Measurements from ENCODE around the gene CLK1. TPM values are rescaled to one million over a fixed set of nuclear protein-coding genes. Genes with fewer than 3 reads are reported as not detected.
"Not testable (repeated sequence)": the region's sequence is repeated elsewhere in the genome, so short reads cannot be mapped to it uniquely, and the experiment has no call there.

CLK1 gene
- total RNA-seq, 1 experiment from 2014 or later = 57.0 TPM

- no peak overlapping the region for H3K4me3 ChIP-seq
- no TSS peak for BruUV-seq (replicated peaks)
- no peaks in the 10 kb centered on the region for H3K9me3 ChIP-seq (ENCODE audit: insufficient read depth, low read depth)
- intact Hi-C loops (cut with micrococcal nuclease; ENCODE audit: unreplicated experiment) = no loop called here
- ChIA-PET CTCF (no interaction called here), POLR2A (ENCODE audit: unreplicated experiment) (interaction anchor here (0.7 kb wide), 1 partner anchor 77 kb away, joined by 3 read pairs; no protein-coding TSS in a partner anchor)
- no peaks in the 10 kb centered on the region for H3K27me3 ChIP-seq (ENCODE audit: insufficient read depth, low read depth)
- H3K9me2 ChIP-seq (ENCODE audit: insufficient read depth) = no peaks in the 10 kb centered on the region; the same call in 1 of the 2 replicates
- TF ChIP-seq, protein P1, sequence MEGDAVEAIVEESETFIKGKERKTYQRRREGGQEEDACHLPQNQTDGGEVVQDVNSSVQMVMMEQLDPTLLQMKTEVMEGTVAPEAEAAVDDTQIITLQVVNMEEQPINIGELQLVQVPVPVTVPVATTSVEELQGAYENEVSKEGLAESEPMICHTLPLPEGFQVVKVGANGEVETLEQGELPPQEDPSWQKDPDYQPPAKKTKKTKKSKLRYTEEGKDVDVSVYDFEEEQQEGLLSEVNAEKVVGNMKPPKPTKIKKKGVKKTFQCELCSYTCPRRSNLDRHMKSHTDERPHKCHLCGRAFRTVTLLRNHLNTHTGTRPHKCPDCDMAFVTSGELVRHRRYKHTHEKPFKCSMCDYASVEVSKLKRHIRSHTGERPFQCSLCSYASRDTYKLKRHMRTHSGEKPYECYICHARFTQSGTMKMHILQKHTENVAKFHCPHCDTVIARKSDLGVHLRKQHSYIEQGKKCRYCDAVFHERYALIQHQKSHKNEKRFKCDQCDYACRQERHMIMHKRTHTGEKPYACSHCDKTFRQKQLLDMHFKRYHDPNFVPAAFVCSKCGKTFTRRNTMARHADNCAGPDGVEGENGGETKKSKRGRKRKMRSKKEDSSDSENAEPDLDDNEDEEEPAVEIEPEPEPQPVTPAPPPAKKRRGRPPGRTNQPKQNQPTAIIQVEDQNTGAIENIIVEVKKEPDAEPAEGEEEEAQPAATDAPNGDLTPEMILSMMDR (conservative IDR thresholded peaks at IDR 0.05) = no peak
- no peak for TF ChIP-seq EZH2 (IDR thresholded peaks at IDR 0.05; ENCODE audit: low read depth)
- no peaks in the 10 kb centered on the region for H3K4me1 ChIP-seq (replicated peaks; ENCODE audit: insufficient read depth)
- H2AFZ ChIP-seq = no peak overlapping the region
- no peaks in the 10 kb centered on the region for H3K79me2 ChIP-seq (ENCODE audit: low read depth)
- DNase-seq = no peak
- H4K20me1 ChIP-seq (ENCODE audit: insufficient read depth) = no peaks in the 10 kb centered on the region
- H3K4me2 ChIP-seq = no peak overlapping the region
- no peaks in the 10 kb centered on the region for H3K36me3 ChIP-seq (ENCODE audit: low read depth)
- no peak overlapping the region for H3K27ac ChIP-seq
- peaks cover 41% of the 10 kb centered on the region for H3F3A ChIP-seq (ENCODE audit: insufficient read depth, low read depth)
Measured at GRCh38 chr2:200828104-200828503, 36.4 kb downstream of the CLK1 start.

DNA sequence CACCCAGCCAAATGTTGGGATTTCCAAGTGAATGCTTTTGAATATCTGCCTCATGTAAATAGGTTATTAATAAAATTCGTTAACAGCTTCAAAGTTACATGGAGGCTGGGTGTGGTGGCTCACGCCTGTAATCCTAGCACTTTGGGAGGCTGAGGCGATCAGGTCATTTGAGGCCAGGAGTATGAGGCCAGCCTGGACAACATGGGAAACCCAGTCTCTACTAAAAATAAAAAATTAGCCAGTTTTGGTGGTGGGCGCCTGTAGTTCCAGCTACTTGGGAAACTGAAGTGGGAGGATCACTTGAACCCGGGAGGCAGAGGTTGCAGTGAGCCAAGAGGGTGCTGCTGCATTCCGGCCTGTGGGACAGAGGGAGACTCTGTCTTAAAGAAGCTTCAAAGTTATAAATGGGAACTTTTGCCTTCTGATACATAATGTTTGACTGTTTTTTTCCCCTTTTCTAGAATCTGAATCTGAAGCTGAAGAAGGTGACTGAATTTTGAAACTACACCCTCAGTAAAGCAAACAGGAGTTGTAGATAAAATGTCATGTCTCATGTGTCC lies 42.7 kb downstream of the CLK1 start:
- Histone ChIP-seq H3K4me3 (no peak overlapping the region), H3K79me2 (ENCODE audit: low read depth) (peaks cover 10% of the 10 kb centered on the region), H2AFZ (no peak overlapping the region), H3K27ac (no peak overlapping the region), H4K20me1 (ENCODE audit: insufficient read depth) (peaks cover 7% of the 10 kb centered on the region), H3K4me2 (no peak overlapping the region), H3K36me3 (ENCODE audit: low read depth) (peaks cover 48% of the 10 kb centered on the region), H3F3A (ENCODE audit: insufficient read depth, low read depth) (peaks cover 75% of the 10 kb centered on the region), H3K9me3 (ENCODE audit: insufficient read depth, low read depth) (no peaks in the 10 kb centered on the region), H3K4me1 (replicated peaks; ENCODE audit: insufficient read depth) (no peaks in the 10 kb centered on the region), H3K27me3 (ENCODE audit: insufficient read depth, low read depth) (no peaks in the 10 kb centered on the region), H3K9me2 (ENCODE audit: insufficient read depth) (no peaks in the 10 kb centered on the region)
- intact Hi-C loops (cut with micrococcal nuclease; ENCODE audit: unreplicated experiment) = no loop called here
- POLR2A ChIA-PET (ENCODE audit: unreplicated experiment) = interaction anchor here (0.7 kb wide), 1 partner anchor 27 kb away, joined by 4 read pairs; no protein-coding TSS in a partner anchor
- DNase-seq = no peak
- CTCF ChIA-PET = no interaction called here
- BruUV-seq (replicated peaks) = no TSS peak
- TF ChIP-seq, protein P1 (conservative IDR thresholded peaks at IDR 0.05) = no peak
- TF ChIP-seq EZH2 (IDR thresholded peaks at IDR 0.05; ENCODE audit: low read depth) = no peak

- no peak for TF ChIP-seq EZH2 (IDR thresholded peaks at IDR 0.05; ENCODE audit: low read depth)
- TF ChIP-seq, protein P1 (conservative IDR thresholded peaks at IDR 0.05) = no peak
- BruUV-seq (replicated peaks) = no TSS peak
Measured at GRCh38 chr2:200820573-200821234, 43.8 kb downstream of the CLK1 start.

DNA sequence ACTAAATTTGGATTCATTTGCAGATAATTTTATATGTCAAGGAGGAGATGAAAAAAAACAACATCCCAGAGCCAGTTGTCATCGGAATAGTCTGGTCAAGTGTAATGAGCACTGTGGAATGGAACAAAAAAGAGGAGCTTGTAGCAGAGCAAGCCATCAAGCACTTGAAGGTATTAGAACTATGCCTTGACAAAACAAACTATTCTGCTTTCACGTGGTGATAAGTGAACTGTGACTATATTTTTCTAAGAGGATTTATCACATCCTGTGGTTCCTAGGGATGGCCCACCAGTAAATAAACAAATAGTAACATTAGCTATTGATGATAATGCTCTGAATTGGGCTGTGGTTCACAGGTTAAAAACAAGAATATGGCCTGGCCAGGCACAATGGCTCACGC lies 45.7 kb downstream of the CLK1 start:
- DNase-seq; intact Hi-C loops (cut with micrococcal nuclease; ENCODE audit: unreplicated experiment); H2AFZ ChIP-seq; H3K9me3 ChIP-seq (ENCODE audit: insufficient read depth, low read depth); H3K4me3 ChIP-seq; H3K4me2 ChIP-seq; H3K4me1 ChIP-seq (replicated peaks; ENCODE audit: insufficient read depth); H3K27ac ChIP-seq; BruUV-seq (replicated peaks); H3K27me3 ChIP-seq (ENCODE audit: insufficient read depth, low read depth); H3K9me2 ChIP-seq (ENCODE audit: insufficient read depth): not testable (repeated sequence)
- ChIA-PET POLR2A (ENCODE audit: unreplicated experiment) (interaction anchor here (0.9 kb wide), 1 partner anchor 77 kb away, joined by 9 read pairs; no protein-coding TSS in a partner anchor), CTCF (interaction anchor here (0.7 kb wide), 1 partner anchor 57 kb away, joined by 4 read pairs; no protein-coding TSS in a partner anchor)
- peaks cover 79% of the 10 kb centered on the region for H3K36me3 ChIP-seq (ENCODE audit: low read depth)
- peaks cover 35% of the 10 kb centered on the region for H4K20me1 ChIP-seq (ENCODE audit: insufficient read depth)
- H3K79me2 ChIP-seq (ENCODE audit: low read depth) = peaks cover 41% of the 10 kb centered on the region
- H3F3A ChIP-seq (ENCODE audit: insufficient read depth, low read depth) = peaks cover 78% of the 10 kb centered on the region

More at GRCh38 chr2:200820573-200821234, 43.8 kb downstream of the CLK1 start:
- ChIA-PET POLR2A (ENCODE audit: unreplicated experiment) (no interaction called here), CTCF (no interaction called here)
- no peaks in the 10 kb centered on the region for H3K27me3 ChIP-seq (ENCODE audit: insufficient read depth, low read depth)
- H3K4me1 ChIP-seq (replicated peaks; ENCODE audit: insufficient read depth) = no peaks in the 10 kb centered on the region
- H3K4me3 ChIP-seq = no peak overlapping the region
- intact Hi-C loops (cut with micrococcal nuclease; ENCODE audit: unreplicated experiment) = no loop called here
- H3K9me3 ChIP-seq (ENCODE audit: insufficient read depth, low read depth) = no peaks in the 10 kb centered on the region
- H3K79me2 ChIP-seq (ENCODE audit: low read depth) = peaks cover 21% of the 10 kb centered on the region
- H3F3A ChIP-seq (ENCODE audit: insufficient read depth, low read depth) = peaks cover 78% of the 10 kb centered on the region
- H4K20me1 ChIP-seq (ENCODE audit: insufficient read depth) = peaks cover 15% of the 10 kb centered on the region
- H3K9me2 ChIP-seq (ENCODE audit: insufficient read depth) = no peaks in the 10 kb centered on the region
- H3K27ac ChIP-seq = no peak overlapping the region
- DNase-seq = no peak
- H3K36me3 ChIP-seq (ENCODE audit: low read depth) = peaks cover 59% of the 10 kb centered on the region
- H3K4me2 ChIP-seq = no peak overlapping the region
- no peak overlapping the region for H2AFZ ChIP-seq

Measured in PC-9 (cell line).